SK-N-DZ (cell line): ENCODE data around the gene GTF2IRD1.
A peak's percentile ranks its signal among the peaks of the same experiment; 100 is the strongest.

Source experiments
- DNase-seq: peaks from one replicate; pipeline ENCODE4 v3.0.0-alpha.2; 2015; ENCODE audit warnings: low spot score

Gene GTF2IRD1

GRCh38 chr7:74587435-74588126 is 133.9 kb downstream of the GTF2IRD1 start:
- DNase-seq = peak; percentile 38

GRCh38 chr7:74590813-74591212 is 137.1 kb downstream of the GTF2IRD1 start:
- no peak for DNase-seq

GRCh38 chr7:74598558-74598957 is 144.9 kb downstream of the GTF2IRD1 start:
- DNase-seq = no peak

GRCh38 chr7:74599244-74599643 is 145.5 kb downstream of the GTF2IRD1 start:
- no peak for DNase-seq

GRCh38 chr7:74604326-74605020 is 150.8 kb downstream of the GTF2IRD1 start:
- DNase-seq = no peak

- no peak for DNase-seq
Measured at GRCh38 chr7:74606101-74606908, 152.6 kb downstream of the GTF2IRD1 start.

- no peak for DNase-seq
Measured at GRCh38 chr7:74606909-74607510, 153.3 kb downstream of the GTF2IRD1 start.

GRCh38 chr7:74612015-74612829 is 158.5 kb downstream of the GTF2IRD1 start:
- peak; percentile 46 for DNase-seq

- no peak for DNase-seq
Measured at GRCh38 chr7:74615933-74616780, 162.5 kb downstream of the GTF2IRD1 start.

- peak; percentile 50 for DNase-seq
Measured at GRCh38 chr7:74617180-74617744, 163.6 kb downstream of the GTF2IRD1 start.

GRCh38 chr7:74619235-74619860 is 165.6 kb downstream of the GTF2IRD1 start:
- peak; percentile 69 for DNase-seq

- DNase-seq = no peak
Measured at GRCh38 chr7:74622228-74622749, 168.6 kb downstream of the GTF2IRD1 start.

GRCh38 chr7:74623135-74623534 is 169.4 kb downstream of the GTF2IRD1 start:
- DNase-seq = no peak

GRCh38 chr7:74625446-74625845 is 171.7 kb downstream of the GTF2IRD1 start:
- no peak for DNase-seq

GRCh38 chr7:74627661-74628411 is 174.1 kb downstream of the GTF2IRD1 start:
- peak; percentile 58 for DNase-seq

GRCh38 chr7:74632505-74632904 is 178.8 kb downstream of the GTF2IRD1 start:
- DNase-seq = no peak

- DNase-seq = no peak
Measured at GRCh38 chr7:74633451-74633921, 179.8 kb downstream of the GTF2IRD1 start.

- no peak for DNase-seq
Measured at GRCh38 chr7:74637745-74638144, 184.0 kb downstream of the GTF2IRD1 start.
